Stimulated activated CD8-positive, alpha-beta memory T cell treated with anti-CD3 and anti-CD28 coated beads, Interleukin-12 subunit alpha, Interleukin-12 subunit beta, amount 100 ng/mL, for 24 hours (primary cell): Measurements from ENCODE around the gene PDE9A.

Source experiments
- DNase-seq: peaks from one replicate; pipeline ENCODE4 v3.0.0-alpha.2; 2020; ENCODE audit errors: extremely low read depth

Gene PDE9A

GRCh38 chr21:42739061-42739931 is 85.9 kb downstream of the PDE9A start:
- DNase-seq, result no peak

GRCh38 chr21:42740405-42740909 is 87.0 kb downstream of the PDE9A start:
- DNase-seq, result no peak

- no peak for DNase-seq
Observed at GRCh38 chr21:42741066-42741465, 87.6 kb downstream of the PDE9A start.

- no peak for DNase-seq
Observed at GRCh38 chr21:42744520-42745445, 91.4 kb downstream of the PDE9A start.

GRCh38 chr21:42745511-42746239 is 92.3 kb downstream of the PDE9A start:
- DNase-seq, result no peak

GRCh38 chr21:42746240-42746592 is 92.8 kb downstream of the PDE9A start:
- no peak for DNase-seq

GRCh38 chr21:42746593-42747275 is 93.3 kb downstream of the PDE9A start:
- no peak for DNase-seq

GRCh38 chr21:42747276-42747701 is 93.9 kb downstream of the PDE9A start:
- DNase-seq, result no peak

- no peak for DNase-seq
Observed at GRCh38 chr21:42747746-42748351, 94.4 kb downstream of the PDE9A start.

- no peak for DNase-seq
Observed at GRCh38 chr21:42748620-42749176, 95.3 kb downstream of the PDE9A start.

- DNase-seq, result no peak
Observed at GRCh38 chr21:42750737-42751530, 97.5 kb downstream of the PDE9A start.

GRCh38 chr21:42751866-42752265 is 98.4 kb downstream of the PDE9A start:
- DNase-seq, result no peak

- DNase-seq, result no peak
Observed at GRCh38 chr21:42753804-42754203, 100.4 kb downstream of the PDE9A start.

- DNase-seq, result no peak
Observed at GRCh38 chr21:42754270-42754933, 101.0 kb downstream of the PDE9A start.

- no peak for DNase-seq
Observed at GRCh38 chr21:42755031-42755665, 101.7 kb downstream of the PDE9A start.

GRCh38 chr21:42755766-42756579 is 102.6 kb downstream of the PDE9A start:
- no peak for DNase-seq

GRCh38 chr21:42756580-42757250 is 103.3 kb downstream of the PDE9A start:
- DNase-seq, result no peak
